Small intestine (tissue), 7 donors: ENCODE data around the gene IBSP. TPM values are rescaled to one million over a fixed set of nuclear protein-coding genes. Genes with fewer than 3 reads are reported as not detected.

Experiments used
- DNase-seq, 2 donors: peaks; one replicate each; pipeline versions ENCODE4 v3.0.0 to v3.0.0-alpha.2; 2013
- FAIRE-seq: peaks from 2 replicates; lab custom pipeline; 2012; peaks lifted over from hg19 to GRCh38; lab: Jason Lieb, UNC
- H3K27ac ChIP-seq, 3 donors: one replicate each; pipeline ENCODE4 v1.5.1; 2013; ENCODE audit warnings: low read length in 2 of 3, mild to moderate bottlenecking in 2 of 3, control low read depth in 1 of 3, inconsistent platforms in 1 of 3, low read depth in 1 of 3, moderate library complexity in 1 of 3
- H3K27me3 ChIP-seq, 3 donors: one replicate each; pipeline ENCODE4 v1.6.1; 2013; ENCODE audit warnings: low read length in 3 of 3, inconsistent platforms in 1 of 3; ENCODE audit not compliant: control insufficient read depth in 3 of 3, insufficient read depth in 3 of 3
- H3K36me3 ChIP-seq, 3 donors: one replicate each; pipeline ENCODE4 v1.6.1; 2013; ENCODE audit warnings: low read length in 3 of 3, inconsistent platforms in 1 of 3, low read depth in 1 of 3, mild to moderate bottlenecking in 1 of 3, moderate library complexity in 1 of 3; ENCODE audit not compliant: control insufficient read depth in 3 of 3, insufficient read depth in 2 of 3
- H3K4me1 ChIP-seq, 3 donors: one replicate each; pipeline ENCODE4 v1.6.1; 2013; ENCODE audit warnings: low read length in 2 of 3, inconsistent platforms in 1 of 3, low read depth in 1 of 3, mild to moderate bottlenecking in 1 of 3, moderate library complexity in 1 of 3; ENCODE audit not compliant: control insufficient read depth in 3 of 3, insufficient read depth in 2 of 3
- H3K4me3 ChIP-seq, 3 donors: one replicate each; pipeline ENCODE4 v1.5.1; 2013; ENCODE audit warnings: low read length in 3 of 3, control low read depth in 1 of 3, inconsistent platforms in 1 of 3, low read depth in 1 of 3, mild to moderate bottlenecking in 1 of 3, moderate library complexity in 1 of 3
- H3K9me3 ChIP-seq, 2 donors: one replicate each; pipeline ENCODE4 v1.6.1; 2013; ENCODE audit warnings: low read depth in 1 of 2, low read length in 1 of 2; ENCODE audit not compliant: control insufficient read depth in 2 of 2, insufficient read depth in 1 of 2
- WGBS, 3 donors: extraction: QIAGEN DNeasy Blood & Tissue Kit; methylation state at CpG; one replicate each; pipeline ENCODE4 v1.1.7; 2013; 5-methylcytosine and 5-hydroxymethylcytosine counted together
- polyA plus RNA-seq, 4 donors: library from polyadenylated mRNA; stranded (reverse) in 3 of 4; unstranded in 1 of 4; fragments of 200-250 nt in 3 of 4; fragments of 120-200 nt in 1 of 4; gene quantifications; one replicate each; pipeline versions ENCODE4 v1.2.1 to v1.2.3, GENCODE V29; 2013
- donor health status: healthy with polysubstance abuse.
- donor health status: control.
- donor health status: control.
- donor health status: Bipolar disorder and iron deficiency.
- donor health status: healthy.

The IBSP gene
- polyA plus RNA-seq, 4 donors = 0.04 TPM; not detected in 3

DNA sequence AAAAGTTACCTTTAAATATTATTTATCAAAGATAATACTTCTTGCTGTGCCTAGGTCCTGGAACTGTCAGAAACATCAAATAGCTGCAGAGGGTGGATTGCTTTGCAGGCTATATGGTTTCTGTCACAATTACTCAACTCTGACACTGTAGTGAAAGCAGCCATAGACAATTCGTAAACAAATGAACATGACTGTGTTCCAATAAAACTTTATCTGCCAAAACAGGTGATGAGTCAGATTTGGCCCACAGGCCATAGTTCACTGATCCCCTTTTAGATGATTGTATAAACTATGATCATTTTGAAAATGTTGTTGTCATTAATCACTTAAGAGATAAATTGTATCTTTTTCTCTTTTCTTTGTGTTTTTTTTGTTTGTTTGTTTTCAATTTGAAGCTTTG, 25.0 kb downstream of the IBSP start:
- 48 to 73% (median 50%) methylated on average over 1 of the region's 1 CpG for WGBS, 3 donors
- Histone ChIP-seq H3K27me3 (peaks cover 0 to 2% (median 0%) of the 10 kb centered on the region in 3 donors), H3K9me3 (peaks cover 0 to 2% of the 10 kb centered on the region in 2 donors), H3K27ac (no peak overlapping the region), H3K36me3 (no peaks in the 10 kb centered on the region), H3K4me3 (no peak overlapping the region), H3K4me1 (no peaks in the 10 kb centered on the region)
- FAIRE-seq = no peak
- DNase-seq = no peak

DNA sequence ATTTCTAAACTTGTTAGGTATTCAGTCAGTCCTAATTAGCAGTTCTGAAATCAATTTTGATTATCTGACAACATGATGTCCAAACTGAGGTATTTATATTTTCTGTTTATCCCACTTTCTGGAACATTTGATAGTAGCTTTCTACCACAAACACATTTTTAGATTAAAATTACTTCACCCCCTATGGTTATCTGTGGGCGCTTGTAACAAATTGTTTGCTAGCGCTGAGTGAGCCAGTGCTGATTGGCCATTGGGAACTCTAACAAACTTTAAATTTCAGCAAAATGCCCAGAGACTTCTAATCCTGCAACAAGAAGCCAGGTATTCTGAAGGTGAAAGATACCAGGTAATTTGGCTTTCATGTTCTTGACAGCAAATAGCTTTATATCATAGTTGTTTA, 33.3 kb downstream of the IBSP start, which contains the start of gene MEPE:
TSS of gene MEPE (plus strand) at position 301 of the 400 bp plus-strand sequence. CDS start 1,746 bp downstream, outside the sequence.
- DNase-seq = no peak
- 67 to 91% (median 87%) methylated on average over 2 of the region's 2 CpGs for WGBS, 3 donors
- no peak within 1 kb of the TSS for H3K27ac ChIP-seq
- no peaks in the 10 kb centered on the region for H3K4me1 ChIP-seq
- H3K27me3 ChIP-seq = peaks cover 0 to 6% (median 0%) of the 10 kb centered on the region in 3 donors
- H3K36me3 ChIP-seq = no peaks in the 10 kb centered on the region
- no peaks in the 10 kb centered on the region for H3K9me3 ChIP-seq
- FAIRE-seq = no peak
- no peak within 1 kb of the TSS for H3K4me3 ChIP-seq

DNA sequence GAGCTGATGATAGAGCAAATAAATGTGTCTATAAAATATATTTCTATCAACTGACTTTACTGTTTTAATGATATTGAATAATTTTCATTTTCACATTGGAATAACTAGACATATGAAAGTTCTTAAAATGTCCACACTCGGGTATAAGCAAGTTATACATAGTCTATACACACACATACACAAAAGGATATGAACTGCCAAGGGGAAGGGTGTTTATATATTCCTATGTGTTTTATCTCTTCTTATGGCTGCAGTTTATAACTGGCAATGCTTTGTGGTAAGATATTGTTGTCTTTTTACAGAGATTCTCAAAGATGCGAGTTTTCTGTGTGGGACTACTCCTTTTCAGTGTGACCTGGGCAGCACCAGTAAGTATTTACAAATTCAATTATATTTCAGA, 35.0 kb downstream of the IBSP start:
- FAIRE-seq = no peak
- 73 to 80% (median 76%) methylated on average over 2 of the region's 2 CpGs for WGBS, 3 donors

DNA sequence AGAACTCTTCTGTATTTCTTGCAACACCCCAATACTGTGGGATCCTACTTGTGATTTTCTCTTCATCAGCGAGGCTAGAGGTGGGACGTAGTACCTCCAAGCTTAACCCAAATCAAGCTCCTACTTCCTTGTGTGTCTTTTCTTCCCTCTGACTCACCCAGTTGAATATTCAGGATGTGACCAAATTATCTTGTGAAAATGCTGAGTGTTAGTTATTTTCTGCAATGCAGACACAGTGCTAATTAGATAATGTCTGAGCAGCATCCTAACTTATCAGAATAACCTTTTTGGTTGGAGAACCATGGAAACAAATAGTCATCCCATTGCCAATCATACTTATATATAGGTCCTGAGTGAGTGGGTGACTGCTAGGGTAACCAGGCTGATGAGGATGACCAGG, 35.8 kb downstream of the IBSP start:
- no peak for DNase-seq
- Histone ChIP-seq H3K9me3 (no peaks in the 10 kb centered on the region), H3K27me3 (peaks cover 0 to 4% (median 0%) of the 10 kb centered on the region in 3 donors), H3K36me3 (no peaks in the 10 kb centered on the region), H3K4me3 (no peak overlapping the region), H3K27ac (no peak overlapping the region), H3K4me1 (no peaks in the 10 kb centered on the region)
- 85 to 93% (median 88%) methylated on average over 2 of the region's 2 CpGs for WGBS, 3 donors
- FAIRE-seq = no peak

More for the DNA sequence above, 35.0 kb downstream of the IBSP start:
- no peaks in the 10 kb centered on the region for H3K4me1 ChIP-seq
- no peak overlapping the region for H3K27ac ChIP-seq
- H3K27me3 ChIP-seq = peaks cover 0 to 4% (median 0%) of the 10 kb centered on the region in 3 donors
- no peak overlapping the region for H3K4me3 ChIP-seq
- no peak for DNase-seq
- no peaks in the 10 kb centered on the region for H3K9me3 ChIP-seq
- no peaks in the 10 kb centered on the region for H3K36me3 ChIP-seq

DNA sequence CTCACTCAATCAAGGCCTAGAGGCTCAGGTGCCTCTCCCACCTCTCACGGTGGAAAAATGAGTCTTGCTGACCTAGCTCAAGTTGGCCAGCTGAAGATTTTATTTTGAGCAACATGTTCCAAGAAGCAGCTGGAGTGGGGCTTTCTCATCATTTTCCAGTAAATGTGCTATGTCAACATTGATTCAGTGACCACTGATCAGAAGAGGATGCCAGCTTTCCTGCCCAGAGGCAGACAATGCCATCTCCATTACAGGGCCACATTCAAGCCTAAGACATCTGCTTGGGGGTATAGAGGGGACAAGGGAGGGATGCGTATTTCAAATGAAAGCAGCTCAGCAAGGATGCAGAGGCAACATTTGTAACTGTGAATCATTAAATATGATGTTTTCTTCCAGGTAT, 36.4 kb downstream of the IBSP start:
- no peaks in the 10 kb centered on the region for H3K4me1 ChIP-seq
- H3K27ac ChIP-seq = no peak overlapping the region
- no peak for DNase-seq
- no peak for FAIRE-seq
- H3K36me3 ChIP-seq = no peaks in the 10 kb centered on the region
- 91 to 94% (median 93%) methylated on average over 2 of the region's 2 CpGs for WGBS, 3 donors
- no peak overlapping the region for H3K4me3 ChIP-seq
- no peaks in the 10 kb centered on the region for H3K9me3 ChIP-seq
- H3K27me3 ChIP-seq = peaks cover 0 to 7% (median 0%) of the 10 kb centered on the region in 3 donors

DNA sequence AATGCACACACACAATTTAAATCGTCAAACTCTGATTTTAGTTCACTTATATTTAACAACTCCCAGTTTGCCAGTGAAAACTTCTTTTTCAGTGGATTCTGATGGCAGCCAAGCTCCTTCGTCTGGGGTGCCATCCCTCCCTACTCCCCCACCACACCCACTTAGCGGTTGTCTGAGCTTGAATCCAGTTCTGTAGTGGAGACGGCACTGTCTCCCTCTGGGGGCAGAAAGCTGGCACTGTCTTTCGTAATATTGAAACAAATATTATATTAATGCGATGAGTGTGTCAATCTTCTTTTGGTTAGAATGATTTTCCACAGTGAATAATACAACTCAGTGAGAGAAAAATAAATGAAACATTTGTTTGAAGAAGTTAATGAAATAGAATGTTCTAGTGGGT, 38.9 kb downstream of the IBSP start:
- FAIRE-seq (no peak), DNase-seq (no peak)
- Histone ChIP-seq H3K36me3 (no peaks in the 10 kb centered on the region), H3K27ac (no peak overlapping the region), H3K4me1 (no peaks in the 10 kb centered on the region), H3K4me3 (no peak overlapping the region), H3K9me3 (no peaks in the 10 kb centered on the region), H3K27me3 (peaks cover 0 to 3% (median 0%) of the 10 kb centered on the region in 3 donors)
- WGBS, 3 donors = 70 to 77% (median 72%) methylated on average over 6 of the region's 6 CpGs

DNA sequence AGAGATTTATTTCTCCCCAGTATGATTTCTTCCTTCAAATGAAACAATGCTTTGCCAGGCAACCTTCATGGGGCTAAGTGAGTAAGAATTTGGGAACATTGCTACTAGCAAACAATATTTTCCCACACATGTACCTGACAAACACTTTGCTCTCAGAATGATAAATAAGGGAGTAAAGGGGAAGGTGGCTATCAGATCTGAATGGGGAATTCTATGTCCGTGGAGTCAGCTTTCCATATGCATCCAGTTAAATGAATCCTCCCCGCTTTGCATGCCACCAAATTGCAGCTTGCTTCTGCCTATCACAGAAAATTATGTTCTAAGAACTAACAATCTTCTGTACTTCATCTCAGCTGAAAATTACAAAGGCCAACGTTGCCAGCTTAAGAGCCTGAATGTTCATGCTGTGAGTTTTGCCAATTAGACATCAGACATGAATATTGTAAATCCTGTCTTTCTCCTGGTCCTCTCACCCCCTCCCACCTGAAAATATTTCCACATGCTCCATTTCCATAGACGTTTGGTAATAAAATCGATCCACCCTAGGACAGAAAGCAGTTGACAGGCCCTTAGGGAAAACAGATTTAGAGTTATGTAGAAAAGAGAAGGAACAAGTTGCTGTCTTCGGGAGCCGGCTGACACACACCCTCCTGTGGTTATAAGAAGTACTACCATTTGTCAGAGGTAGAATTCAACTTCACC, 39.7 kb downstream of the IBSP start:
- H3K4me3 ChIP-seq = no peak overlapping the region
- H3K36me3 ChIP-seq = no peaks in the 10 kb centered on the region
- no peaks in the 10 kb centered on the region for H3K4me1 ChIP-seq
- peak; percentile 14 to 25 for DNase-seq
- 26 to 28% (median 27%) methylated on average over 7 of the region's 7 CpGs for WGBS, 3 donors
- no peak overlapping the region for H3K27ac ChIP-seq
- peaks cover 0 to 3% (median 0%) of the 10 kb centered on the region in 3 donors for H3K27me3 ChIP-seq
- no peaks in the 10 kb centered on the region for H3K9me3 ChIP-seq
- no peak for FAIRE-seq

DNA sequence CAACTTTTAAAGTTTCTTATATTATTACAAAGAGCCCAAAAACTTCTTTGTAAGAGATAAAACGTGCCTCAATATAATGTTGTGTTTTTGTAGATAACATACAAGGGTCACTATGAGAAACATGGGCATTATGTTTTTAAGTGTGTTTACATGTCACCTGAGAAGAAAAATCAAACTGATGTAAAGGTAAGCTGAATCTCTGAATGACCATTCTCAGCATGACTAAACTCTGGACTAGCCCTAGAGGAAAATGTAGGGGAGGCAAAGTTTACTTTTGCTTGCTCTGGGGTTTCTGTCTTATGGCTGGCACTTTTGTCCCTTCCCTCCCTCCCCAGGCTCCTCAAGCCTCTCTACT, 40.2 kb downstream of the IBSP start:
- H3K36me3 ChIP-seq = no peaks in the 10 kb centered on the region
- H3K4me1 ChIP-seq = no peaks in the 10 kb centered on the region
- H3K27ac ChIP-seq = no peak overlapping the region
- H3K27me3 ChIP-seq = peaks cover 0 to 3% (median 0%) of the 10 kb centered on the region in 3 donors
- no peaks in the 10 kb centered on the region for H3K9me3 ChIP-seq
- FAIRE-seq (no peak), DNase-seq (no peak)
- no peak overlapping the region for H3K4me3 ChIP-seq
- WGBS, 3 donors = 0 to 1% (median 0%) methylated on average over 1 of the region's 1 CpG
